ENCODE data around the gene UBL4B.

Gene UBL4B

GRCh38 chr1:110112656-110113055, 413 bp downstream of the UBL4B start:
- Histone ChIP-seq H3K4ac (ENCODE audit: low read length) (no peak overlapping the region), H3K27ac (replicated peaks; ENCODE audit: low read length) (no peak overlapping the region), H3K23ac (ENCODE audit: low read depth, low read length, poor library complexity) (peak overlapping the region; percentile 11), H3K9me3 (replicated peaks in 1 of 2; ENCODE audit: control insufficient read depth in 2 of 2, insufficient read depth in 1 of 2, low read depth in 1 of 2, low read length in 2 of 2) (no peaks in the 10 kb centered on the region), H3K27me3 (ENCODE audit: control insufficient read depth in 3 of 3, insufficient read depth in 3 of 3, low read depth in 1 of 3, low read length in 3 of 3) (peaks cover 0 to 86% (median 0%) of the 10 kb centered on the region in 3 experiments), H3K14ac (ENCODE audit: low read length) (no peak overlapping the region), H2BK15ac (ENCODE audit: low read length) (no peak overlapping the region), H2AFZ (ENCODE audit: low read length) (no peak overlapping the region), H2BK12ac (ENCODE audit: low read length) (no peak overlapping the region), H2AK5ac (ENCODE audit: low read depth, low read length) (no peak overlapping the region), H3K4me3 (ENCODE audit: low read length in 2 of 2) (no peak overlapping the region), H3K18ac (ENCODE audit: low read length) (peak overlapping the region; percentile 3), H3K4me1 (ENCODE audit: control insufficient read depth in 2 of 2, insufficient read depth in 1 of 2, low read depth in 1 of 2, low read length in 2 of 2) (peaks cover 0 to 2% of the 10 kb centered on the region in 2 donors), H4K8ac (ENCODE audit: low read depth, low read length) (no peak overlapping the region), H3K79me1 (ENCODE audit: low read depth, low read length) (no peaks in the 10 kb centered on the region), H3K4me2 (ENCODE audit: insufficient read depth, low read length, poor library complexity, severe bottlenecking) (no peak overlapping the region), H3K36me3 (replicated peaks in 1 of 2; ENCODE audit: control insufficient read depth in 2 of 2, insufficient read depth in 2 of 2, low read length in 2 of 2) (no peaks in the 10 kb centered on the region), H4K91ac (ENCODE audit: low read depth, low read length, poor library complexity) (no peak overlapping the region), H2BK120ac (ENCODE audit: low read depth, low read length) (no peak overlapping the region), H2BK5ac (ENCODE audit: low read length) (no peak overlapping the region), H3K9ac (ENCODE audit: low read depth, low read length, poor library complexity) (no peak overlapping the region)
- no CpG with 5 or more reads among the region's 9 CpGs for WGBS, 2 donors (ENCODE audit: extremely low coverage in 2 of 2, insufficient read length in 2 of 2, insufficient replicate concordance in 1 of 2)
- no peak for DNase-seq (ENCODE audit: low spot score)

- no peak overlapping the region for H3K14ac ChIP-seq (ENCODE audit: low read length)
- no peak overlapping the region for H2AFZ ChIP-seq (ENCODE audit: low read length)
- H3K4me2 ChIP-seq (ENCODE audit: insufficient read depth, low read length, poor library complexity, severe bottlenecking): no peak overlapping the region
- H3K4me3 ChIP-seq (ENCODE audit: low read length in 2 of 2): no peak overlapping the region
- H2BK5ac ChIP-seq (ENCODE audit: low read length): no peak overlapping the region
- H4K8ac ChIP-seq (ENCODE audit: low read depth, low read length): no peak overlapping the region
- H3K18ac ChIP-seq (ENCODE audit: low read length): no peak overlapping the region
- no peak overlapping the region for H3K23ac ChIP-seq (ENCODE audit: low read depth, low read length, poor library complexity)
- H2BK12ac ChIP-seq (ENCODE audit: low read length): no peak overlapping the region
- H3K27me3 ChIP-seq (ENCODE audit: control insufficient read depth in 3 of 3, insufficient read depth in 3 of 3, low read depth in 1 of 3, low read length in 3 of 3): peaks cover 0 to 77% (median 0%) of the 10 kb centered on the region in 3 experiments
- H2BK15ac ChIP-seq (ENCODE audit: low read length): peak overlapping the region; percentile 35
- no peak overlapping the region for H3K4ac ChIP-seq (ENCODE audit: low read length)
- peaks cover 0 to 2% of the 10 kb centered on the region in 2 donors for H3K4me1 ChIP-seq (ENCODE audit: control insufficient read depth in 2 of 2, insufficient read depth in 1 of 2, low read depth in 1 of 2, low read length in 2 of 2)
- H3K27ac ChIP-seq (replicated peaks; ENCODE audit: low read length): no peak overlapping the region
- no peaks in the 10 kb centered on the region for H3K79me1 ChIP-seq (ENCODE audit: low read depth, low read length)
- H2AK5ac ChIP-seq (ENCODE audit: low read depth, low read length): peak overlapping the region; percentile 18
- no peak for DNase-seq (ENCODE audit: low spot score)
- no peaks in the 10 kb centered on the region for H3K36me3 ChIP-seq (replicated peaks in 1 of 2; ENCODE audit: control insufficient read depth in 2 of 2, insufficient read depth in 2 of 2, low read length in 2 of 2)
- no peaks in the 10 kb centered on the region for H3K9me3 ChIP-seq (replicated peaks in 1 of 2; ENCODE audit: control insufficient read depth in 2 of 2, insufficient read depth in 1 of 2, low read depth in 1 of 2, low read length in 2 of 2)
- no peak overlapping the region for H3K9ac ChIP-seq (ENCODE audit: low read depth, low read length, poor library complexity)
- WGBS, 2 donors (ENCODE audit: extremely low coverage in 2 of 2, insufficient read length in 2 of 2, insufficient replicate concordance in 1 of 2): no CpG with 5 or more reads among the region's 5 CpGs
- H4K91ac ChIP-seq (ENCODE audit: low read depth, low read length, poor library complexity): no peak overlapping the region
- no peak overlapping the region for H2BK120ac ChIP-seq (ENCODE audit: low read depth, low read length)
These were observed 1.3 kb downstream of the UBL4B start for GRCh38 chr1:110113551-110113950.

DNA sequence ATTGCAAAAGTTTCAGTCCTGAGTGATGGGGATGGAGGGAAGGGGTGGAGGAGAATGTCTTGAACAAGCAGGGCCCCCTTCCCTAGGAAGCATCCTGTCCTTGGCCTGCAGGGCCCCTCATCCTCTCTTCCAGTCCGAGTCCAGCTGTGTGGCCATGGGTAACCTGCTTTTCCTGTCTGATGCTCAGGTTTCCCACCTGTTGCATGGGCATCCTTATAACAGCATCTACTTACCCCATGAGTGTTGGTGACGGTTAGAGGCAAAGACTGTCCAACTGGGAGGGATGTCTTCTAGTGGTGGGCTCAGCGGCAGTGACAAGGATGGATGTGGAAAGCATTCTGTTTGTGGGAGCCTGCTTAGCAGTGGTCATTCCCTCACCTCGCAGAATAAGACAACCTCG, 1.9 kb downstream of the UBL4B start:
- no peaks in the 10 kb centered on the region for H3K79me1 ChIP-seq (ENCODE audit: low read depth, low read length)
- peaks cover 0 to 70% (median 0%) of the 10 kb centered on the region in 3 experiments for H3K27me3 ChIP-seq (ENCODE audit: control insufficient read depth in 3 of 3, insufficient read depth in 3 of 3, low read depth in 1 of 3, low read length in 3 of 3)
- no peak overlapping the region for H3K9ac ChIP-seq (ENCODE audit: low read depth, low read length, poor library complexity)
- no peak overlapping the region for H2BK15ac ChIP-seq (ENCODE audit: low read length)
- no CpG with 5 or more reads among the region's 5 CpGs for WGBS, 2 donors (ENCODE audit: extremely low coverage in 2 of 2, insufficient read length in 2 of 2, insufficient replicate concordance in 1 of 2)
- H2BK120ac ChIP-seq (ENCODE audit: low read depth, low read length): no peak overlapping the region
- no peak overlapping the region for H2AFZ ChIP-seq (ENCODE audit: low read length)
- H2BK12ac ChIP-seq (ENCODE audit: low read length): no peak overlapping the region
- no peaks in the 10 kb centered on the region for H3K36me3 ChIP-seq (replicated peaks in 1 of 2; ENCODE audit: control insufficient read depth in 2 of 2, insufficient read depth in 2 of 2, low read length in 2 of 2)
- no peak overlapping the region for H4K8ac ChIP-seq (ENCODE audit: low read depth, low read length)
- no peak overlapping the region for H3K14ac ChIP-seq (ENCODE audit: low read length)
- H3K4me1 ChIP-seq (ENCODE audit: control insufficient read depth in 2 of 2, insufficient read depth in 1 of 2, low read depth in 1 of 2, low read length in 2 of 2): peaks cover 0 to 2% of the 10 kb centered on the region in 2 donors
- H4K91ac ChIP-seq (ENCODE audit: low read depth, low read length, poor library complexity): no peak overlapping the region
- H3K4me2 ChIP-seq (ENCODE audit: insufficient read depth, low read length, poor library complexity, severe bottlenecking): no peak overlapping the region
- no peak overlapping the region for H3K18ac ChIP-seq (ENCODE audit: low read length)
- H3K9me3 ChIP-seq (replicated peaks in 1 of 2; ENCODE audit: control insufficient read depth in 2 of 2, insufficient read depth in 1 of 2, low read depth in 1 of 2, low read length in 2 of 2): no peaks in the 10 kb centered on the region
- H3K23ac ChIP-seq (ENCODE audit: low read depth, low read length, poor library complexity): no peak overlapping the region
- H3K27ac ChIP-seq (replicated peaks; ENCODE audit: low read length): no peak overlapping the region
- H2AK5ac ChIP-seq (ENCODE audit: low read depth, low read length): no peak overlapping the region
- H3K4me3 ChIP-seq (ENCODE audit: low read length in 2 of 2): no peak overlapping the region
- DNase-seq (ENCODE audit: low spot score): no peak
- no peak overlapping the region for H2BK5ac ChIP-seq (ENCODE audit: low read length)
- H3K4ac ChIP-seq (ENCODE audit: low read length): no peak overlapping the region

DNA sequence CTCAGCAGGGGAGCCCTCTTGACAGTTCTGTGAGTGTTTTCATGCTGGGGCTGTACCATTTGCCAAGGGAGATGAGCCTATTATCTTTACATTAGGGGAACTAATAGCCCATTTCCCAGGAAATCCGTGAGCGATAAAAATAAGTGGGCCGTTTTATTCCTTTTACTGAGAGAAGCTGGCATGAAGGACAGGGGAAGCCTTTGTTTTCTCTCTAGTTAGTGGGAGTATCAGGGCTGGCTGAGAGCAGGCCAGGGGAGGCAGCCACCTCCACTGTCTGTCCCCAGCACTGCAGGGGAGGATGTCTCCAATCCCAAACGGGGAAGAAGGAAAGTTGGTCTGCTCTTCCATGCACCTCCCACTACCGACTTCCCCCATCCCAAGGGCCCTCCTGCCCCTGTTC, 2.5 kb downstream of the UBL4B start:
- Histone ChIP-seq H4K91ac (ENCODE audit: low read depth, low read length, poor library complexity) (no peak overlapping the region), H3K4me2 (ENCODE audit: insufficient read depth, low read length, poor library complexity, severe bottlenecking) (no peak overlapping the region), H3K23ac (ENCODE audit: low read depth, low read length, poor library complexity) (no peak overlapping the region), H3K4me1 (ENCODE audit: control insufficient read depth in 2 of 2, insufficient read depth in 1 of 2, low read depth in 1 of 2, low read length in 2 of 2) (peaks cover 0 to 2% of the 10 kb centered on the region in 2 donors), H3K4me3 (ENCODE audit: low read length in 2 of 2) (no peak overlapping the region), H2AK5ac (ENCODE audit: low read depth, low read length) (no peak overlapping the region), H3K14ac (ENCODE audit: low read length) (no peak overlapping the region), H3K18ac (ENCODE audit: low read length) (no peak overlapping the region), H2BK12ac (ENCODE audit: low read length) (no peak overlapping the region), H3K79me1 (ENCODE audit: low read depth, low read length) (no peaks in the 10 kb centered on the region), H3K9ac (ENCODE audit: low read depth, low read length, poor library complexity) (no peak overlapping the region), H2BK5ac (ENCODE audit: low read length) (no peak overlapping the region), H3K27ac (replicated peaks; ENCODE audit: low read length) (no peak overlapping the region), H2BK120ac (ENCODE audit: low read depth, low read length) (no peak overlapping the region), H2AFZ (ENCODE audit: low read length) (no peak overlapping the region), H3K4ac (ENCODE audit: low read length) (no peak overlapping the region), H3K36me3 (replicated peaks in 1 of 2; ENCODE audit: control insufficient read depth in 2 of 2, insufficient read depth in 2 of 2, low read length in 2 of 2) (no peaks in the 10 kb centered on the region), H2BK15ac (ENCODE audit: low read length) (no peak overlapping the region), H3K9me3 (replicated peaks in 1 of 2; ENCODE audit: control insufficient read depth in 2 of 2, insufficient read depth in 1 of 2, low read depth in 1 of 2, low read length in 2 of 2) (no peaks in the 10 kb centered on the region), H4K8ac (ENCODE audit: low read depth, low read length) (peak overlapping the region; percentile 33), H3K27me3 (ENCODE audit: control insufficient read depth in 3 of 3, insufficient read depth in 3 of 3, low read depth in 1 of 3, low read length in 3 of 3) (peaks cover 0 to 65% (median 0%) of the 10 kb centered on the region in 3 experiments)
- WGBS, 2 donors (ENCODE audit: extremely low coverage in 2 of 2, insufficient read length in 2 of 2, insufficient replicate concordance in 1 of 2): no CpG with 5 or more reads among the region's 5 CpGs
- no peak for DNase-seq (ENCODE audit: low spot score)

All from neuronal stem cell (in vitro differentiated cells).